Measurements from ENCODE around the gene COQ3.

DNA sequence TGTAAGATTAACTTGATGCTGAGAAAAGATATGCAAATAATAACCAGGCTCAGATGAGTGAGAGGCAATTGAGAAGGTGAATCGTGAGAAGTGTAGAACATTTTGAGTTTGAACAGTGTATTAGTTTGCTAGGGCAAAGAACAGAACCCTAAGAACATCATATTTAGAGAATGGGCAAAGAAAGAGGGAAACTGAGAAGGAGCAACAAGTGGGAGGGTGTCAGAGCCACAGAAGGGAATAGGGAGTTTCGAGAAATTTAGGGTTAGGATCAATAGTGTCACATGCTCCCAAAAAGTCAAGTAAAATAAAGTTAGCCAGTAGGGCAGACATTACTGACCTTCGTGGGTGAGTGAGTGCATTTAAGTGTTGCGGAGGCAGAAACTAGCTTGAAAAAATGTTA is 39.0 kb downstream of the COQ3 start:
- TF ChIP-seq CTCF (IDR thresholded peaks at IDR 0.05; ENCODE audit: control extremely low read depth in 1 of 3, insufficient read depth in 1 of 3, low read depth in 1 of 3, low read length in 3 of 3) (no peak), CEBPB (IDR thresholded peaks at IDR 0.05; ENCODE audit: low read depth, low read length) (no peak), RNF2 (IDR thresholded peaks at IDR 0.05; ENCODE audit: borderline replicate concordance, low read depth, low read length, missing control alignments, poor library complexity, severe bottlenecking) (no peak), SP1 (IDR thresholded peaks at IDR 0.05; ENCODE audit: low read depth, low read length) (no peak), RAD21 (IDR thresholded peaks at IDR 0.05 in 1 of 2, conservative IDR thresholded peaks at IDR 0.05 in 1 of 2; ENCODE audit: low read depth in 2 of 2, low read length in 2 of 2) (no peak), FOSL1 (IDR thresholded peaks at IDR 0.05; ENCODE audit: insufficient read depth, low read depth, low read length) (no peak), KDM1A (IDR thresholded peaks at IDR 0.05; ENCODE audit: borderline replicate concordance, low read length) (no peak)
- TF ChIP-seq, protein P1, sequence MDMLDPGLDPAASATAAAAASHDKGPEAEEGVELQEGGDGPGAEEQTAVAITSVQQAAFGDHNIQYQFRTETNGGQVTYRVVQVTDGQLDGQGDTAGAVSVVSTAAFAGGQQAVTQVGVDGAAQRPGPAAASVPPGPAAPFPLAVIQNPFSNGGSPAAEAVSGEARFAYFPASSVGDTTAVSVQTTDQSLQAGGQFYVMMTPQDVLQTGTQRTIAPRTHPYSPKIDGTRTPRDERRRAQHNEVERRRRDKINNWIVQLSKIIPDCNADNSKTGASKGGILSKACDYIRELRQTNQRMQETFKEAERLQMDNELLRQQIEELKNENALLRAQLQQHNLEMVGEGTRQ (IDR thresholded peaks at IDR 0.05; ENCODE audit: low read length): no peak
- TF ChIP-seq, protein P2, sequence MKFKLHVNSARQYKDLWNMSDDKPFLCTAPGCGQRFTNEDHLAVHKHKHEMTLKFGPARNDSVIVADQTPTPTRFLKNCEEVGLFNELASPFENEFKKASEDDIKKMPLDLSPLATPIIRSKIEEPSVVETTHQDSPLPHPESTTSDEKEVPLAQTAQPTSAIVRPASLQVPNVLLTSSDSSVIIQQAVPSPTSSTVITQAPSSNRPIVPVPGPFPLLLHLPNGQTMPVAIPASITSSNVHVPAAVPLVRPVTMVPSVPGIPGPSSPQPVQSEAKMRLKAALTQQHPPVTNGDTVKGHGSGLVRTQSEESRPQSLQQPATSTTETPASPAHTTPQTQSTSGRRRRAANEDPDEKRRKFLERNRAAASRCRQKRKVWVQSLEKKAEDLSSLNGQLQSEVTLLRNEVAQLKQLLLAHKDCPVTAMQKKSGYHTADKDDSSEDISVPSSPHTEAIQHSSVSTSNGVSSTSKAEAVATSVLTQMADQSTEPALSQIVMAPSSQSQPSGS (IDR thresholded peaks at IDR 0.05; ENCODE audit: low read length): no peak

Measured in H1 (cell line).